HEK293 (cell line): ENCODE measurements around the gene AMOTL1.

Source experiments
- CTCF ChIA-PET: fragments of 350-600 bp; formaldehyde crosslinking; extraction: SDS; loops from one replicate; lab custom pipeline; 2021; ENCODE audit warnings: antibody characterized with exemption; lab: Yijun Ruan, JAX
- POLR2A ChIA-PET: fragments of 300-600 bp; formaldehyde crosslinking; extraction: SDS; loops from one replicate; lab custom pipeline; 2020; ENCODE audit warnings: antibody characterized with exemption, inconsistent platforms; lab: Yijun Ruan, JAX
- H3K27ac ChIP-seq: fragments of 200-500 bp; sonication (Bioruptor generic); 2 replicates; pipeline ENCODE4 v1.5.1; 2014; ENCODE audit warnings: low read depth, low read length, control low read depth, inconsistent platforms; ENCODE audit errors: extremely low read depth
- H3K36me3 ChIP-seq, 2 experiments: fragments of 200-500 bp in 1 of 2; sonication (Bioruptor generic) in 1 of 2; 1 replicate in 1 of 2; 2 replicates in 1 of 2; pipeline ENCODE4 v1.5.1; 2014 to 2017; ENCODE audit warnings: inconsistent platforms in 2 of 2, low read length in 2 of 2; ENCODE audit not compliant: control insufficient read depth in 2 of 2, insufficient read depth in 1 of 2
- H3K4me1 ChIP-seq: fragments of 200-500 bp; sonication (Bioruptor generic); 2 replicates; pipeline ENCODE4 v1.5.1; 2014; ENCODE audit warnings: mild to moderate bottlenecking, low read length, inconsistent platforms; ENCODE audit not compliant: control insufficient read depth, insufficient read depth
- H3K4me3 ChIP-seq: 2 replicates; pipeline ENCODE4 v1.5.1; 2011; ENCODE audit warnings: low read depth, mild to moderate bottlenecking, control low read depth, low read length, moderate library complexity
- H3K9me3 ChIP-seq: fragments of 200-500 bp; sonication (Bioruptor generic); 2 replicates; pipeline ENCODE4 v1.5.1; 2014; ENCODE audit warnings: low read depth, low read length, inconsistent platforms; ENCODE audit not compliant: control insufficient read depth, insufficient read depth
- GFI1B ChIP-seq: fragments of 450-650 bp; formaldehyde crosslinking; IDR thresholded peaks from 2 replicates; pipeline ENCODE4 v1.5.1; 2016; ENCODE audit warnings: missing biosample characterization, missing genetic modification characterization
- KLF1 ChIP-seq: fragments of 450-650 bp; formaldehyde crosslinking; IDR thresholded peaks from 2 replicates; pipeline ENCODE4 v1.5.1; 2016; ENCODE audit warnings: missing biosample characterization, missing genetic modification characterization
- KLF10 ChIP-seq: fragments of 450-650 bp; IDR thresholded peaks from 2 replicates; pipeline ENCODE4 v1.5.1; 2018; ENCODE audit warnings: missing biosample characterization, mild to moderate bottlenecking, missing genetic modification characterization
- OSR2 ChIP-seq: fragments of 450-650 bp; formaldehyde crosslinking; IDR thresholded peaks from 2 replicates; pipeline ENCODE4 v1.5.1; 2016; ENCODE audit warnings: missing biosample characterization, missing genetic modification characterization
- PRDM10 ChIP-seq: fragments of 450-650 bp; formaldehyde crosslinking; IDR thresholded peaks from 2 replicates; pipeline ENCODE4 v1.5.1; 2016; ENCODE audit warnings: missing biosample characterization, missing genetic modification characterization
- TCF7L2 ChIP-seq: IDR thresholded peaks from 2 replicates; pipeline ENCODE4 v1.6.1; 2011; ENCODE audit warnings: low read depth, mild to moderate bottlenecking, inconsistent platforms, low read length, moderate library complexity, borderline replicate concordance
- ZBTB11 ChIP-seq: fragments of 450-650 bp; formaldehyde crosslinking; conservative IDR thresholded peaks from 2 replicates; pipeline ENCODE4 v1.5.1; 2016; ENCODE audit warnings: low read depth, missing biosample characterization, missing genetic modification characterization
- ZBTB21 ChIP-seq: fragments of 450-650 bp; formaldehyde crosslinking; IDR thresholded peaks from 2 replicates; pipeline ENCODE4 v1.5.1; 2017; ENCODE audit warnings: missing biosample characterization, missing genetic modification characterization
- ZBTB7A ChIP-seq: fragments of 450-650 bp; formaldehyde crosslinking; IDR thresholded peaks from 2 replicates; pipeline ENCODE4 v1.5.1; 2016; ENCODE audit warnings: low read depth, missing biosample characterization, missing genetic modification characterization
- ZFHX2 ChIP-seq: fragments of 450-650 bp; formaldehyde crosslinking; conservative IDR thresholded peaks from 2 replicates; pipeline ENCODE4 v1.5.1; 2016; ENCODE audit warnings: missing biosample characterization, missing genetic modification characterization
- ZNF132 ChIP-seq: fragments of 450-650 bp; formaldehyde crosslinking; IDR thresholded peaks from 2 replicates; pipeline ENCODE4 v1.5.1; 2017; ENCODE audit warnings: missing biosample characterization, missing genetic modification characterization, borderline replicate concordance
- ZNF16 ChIP-seq: fragments of 450-650 bp; formaldehyde crosslinking; IDR thresholded peaks from 2 replicates; pipeline ENCODE4 v1.5.1; 2016; ENCODE audit warnings: low read depth, missing biosample characterization, missing genetic modification characterization
- ZNF2 ChIP-seq: fragments of 450-650 bp; formaldehyde crosslinking; IDR thresholded peaks from 2 replicates; pipeline ENCODE4 v1.5.1; 2016; ENCODE audit warnings: missing biosample characterization, missing genetic modification characterization
- ZNF239 ChIP-seq: fragments of 450-650 bp; formaldehyde crosslinking; IDR thresholded peaks from 2 replicates; pipeline ENCODE4 v1.5.1; 2016; ENCODE audit warnings: missing biosample characterization, missing genetic modification characterization
- ZNF292 ChIP-seq: fragments of 450-650 bp; formaldehyde crosslinking; IDR thresholded peaks from 2 replicates; pipeline ENCODE4 v1.5.1; 2016; ENCODE audit warnings: low read depth, missing biosample characterization, missing genetic modification characterization, borderline replicate concordance
- ZNF391 ChIP-seq: fragments of 450-650 bp; formaldehyde crosslinking; IDR thresholded peaks from 2 replicates; pipeline ENCODE4 v1.5.1; 2016; ENCODE audit warnings: low read depth, missing biosample characterization, missing genetic modification characterization, borderline replicate concordance
- ZNF394 ChIP-seq: fragments of 450-650 bp; formaldehyde crosslinking; IDR thresholded peaks from 2 replicates; pipeline ENCODE4 v1.5.1; 2016; ENCODE audit warnings: missing biosample characterization, missing genetic modification characterization, mild to moderate bottlenecking, moderate library complexity, borderline replicate concordance
- ZNF433 ChIP-seq: fragments of 450-650 bp; formaldehyde crosslinking; IDR thresholded peaks from 2 replicates; pipeline ENCODE4 v1.5.1; 2016; ENCODE audit warnings: missing biosample characterization, missing genetic modification characterization, low read depth
- ZNF501 ChIP-seq: fragments of 450-650 bp; formaldehyde crosslinking; IDR thresholded peaks from 2 replicates; pipeline ENCODE4 v1.5.1; 2016; ENCODE audit warnings: missing biosample characterization, missing genetic modification characterization
- ZNF510 ChIP-seq: fragments of 450-650 bp; formaldehyde crosslinking; IDR thresholded peaks from 2 replicates; pipeline ENCODE4 v1.5.1; 2018; ENCODE audit warnings: mild to moderate bottlenecking, missing genetic modification characterization, missing biosample characterization; ENCODE audit not compliant: insufficient replicate concordance
- ZNF513 ChIP-seq: fragments of 450-650 bp; IDR thresholded peaks from 2 replicates; pipeline ENCODE4 v1.5.1; 2018; ENCODE audit warnings: missing biosample characterization, missing genetic modification characterization
- ZNF558 ChIP-seq: fragments of 450-650 bp; formaldehyde crosslinking; IDR thresholded peaks from 2 replicates; pipeline ENCODE4 v1.5.1; 2016; ENCODE audit warnings: missing biosample characterization, missing genetic modification characterization
- ZNF585B ChIP-seq: fragments of 450-650 bp; formaldehyde crosslinking; IDR thresholded peaks from 2 replicates; pipeline ENCODE4 v1.5.1; 2016; ENCODE audit warnings: missing biosample characterization, missing genetic modification characterization
- ZNF600 ChIP-seq: fragments of 450-650 bp; formaldehyde crosslinking; IDR thresholded peaks from 2 replicates; pipeline ENCODE4 v1.5.1; 2016; ENCODE audit warnings: missing biosample characterization, missing genetic modification characterization
- ZNF610 ChIP-seq: fragments of 450-650 bp; formaldehyde crosslinking; IDR thresholded peaks from 2 replicates; pipeline ENCODE4 v1.5.1; 2016; ENCODE audit warnings: missing biosample characterization, missing genetic modification characterization, borderline replicate concordance
- ZNF624 ChIP-seq: fragments of 450-650 bp; formaldehyde crosslinking; IDR thresholded peaks from 2 replicates; pipeline ENCODE4 v1.5.1; 2017; ENCODE audit warnings: missing biosample characterization, missing genetic modification characterization
- ZNF626 ChIP-seq: fragments of 450-650 bp; sonication (Bioruptor Pico); formaldehyde crosslinking; IDR thresholded peaks from 2 replicates; pipeline ENCODE4 v1.5.1; 2018; ENCODE audit warnings: missing biosample characterization, missing genetic modification characterization, inconsistent platforms
- ZNF654 ChIP-seq: fragments of 450-650 bp; formaldehyde crosslinking; IDR thresholded peaks from 2 replicates; pipeline ENCODE4 v1.5.1; 2016; ENCODE audit warnings: low read depth, missing biosample characterization, missing genetic modification characterization
- ZNF664 ChIP-seq: fragments of 450-650 bp; formaldehyde crosslinking; IDR thresholded peaks from 2 replicates; pipeline ENCODE4 v1.5.1; 2016; ENCODE audit warnings: missing biosample characterization, missing genetic modification characterization
- ZNF701 ChIP-seq: fragments of 450-650 bp; formaldehyde crosslinking; IDR thresholded peaks from 2 replicates; pipeline ENCODE4 v1.5.1; 2016; ENCODE audit warnings: missing biosample characterization, missing genetic modification characterization
- ZNF747 ChIP-seq: fragments of 450-650 bp; formaldehyde crosslinking; IDR thresholded peaks from 2 replicates; pipeline ENCODE4 v1.5.1; 2016; ENCODE audit warnings: missing biosample characterization, missing genetic modification characterization
- ZNF791 ChIP-seq: fragments of 450-650 bp; formaldehyde crosslinking; IDR thresholded peaks from 2 replicates; pipeline ENCODE4 v1.5.1; 2016; ENCODE audit warnings: missing biosample characterization, missing genetic modification characterization

The AMOTL1 gene

GRCh38 chr11:94868468-94868867 is 100.3 kb downstream of the AMOTL1 start (continued):
- TF ChIP-seq ZNF510 (tag by site-specific recombination) = no peak
- no peak for TF ChIP-seq ZNF610 (tag by site-specific recombination)
- TF ChIP-seq ZBTB21 (tag by site-specific recombination) = no peak
- no peak for TF ChIP-seq OSR2 (tag by site-specific recombination)
- no peak for TF ChIP-seq ZNF433 (tag by site-specific recombination)
- no peak for TF ChIP-seq ZNF747
- TF ChIP-seq ZNF239 = no peak
- no peak for TF ChIP-seq PRDM10 (tag by site-specific recombination)
- TF ChIP-seq KLF1 (tag by site-specific recombination) = no peak
- TF ChIP-seq ZNF292 (tag by site-specific recombination) = no peak
- no peak for TF ChIP-seq ZNF2

GRCh38 chr11:94869186-94869585 is 101.0 kb downstream of the AMOTL1 start:
- H3K4me1 ChIP-seq = no peaks in the 10 kb centered on the region
- ChIA-PET CTCF (no interaction called here), POLR2A (no interaction called here)

GRCh38 chr11:94870422-94870821 is 102.3 kb downstream of the AMOTL1 start:
- no peak for TF ChIP-seq ZNF391 (tag by site-specific recombination)
- no peak for TF ChIP-seq ZNF501 (tag by site-specific recombination)
- TF ChIP-seq ZNF791 = no peak
- no peak for TF ChIP-seq ZNF585B (tag by site-specific recombination)
- TF ChIP-seq ZNF132 (tag by site-specific recombination) = no peak
- TF ChIP-seq ZNF626 (tag by site-specific recombination) = no peak
- no peak for TF ChIP-seq TCF7L2
- no peak for TF ChIP-seq ZNF394
- no peak for TF ChIP-seq ZNF600 (tag by site-specific recombination)
- TF ChIP-seq ZFHX2 (tag by site-specific recombination) = no peak
- TF ChIP-seq ZNF624 (tag by site-specific recombination) = no peak
- TF ChIP-seq ZNF654 = no peak
- TF ChIP-seq ZNF664 (tag by site-specific recombination) = no peak
- no peak for TF ChIP-seq ZBTB11 (tag by site-specific recombination)
- TF ChIP-seq ZNF513 = no peak
- TF ChIP-seq, all 188 proteins: peak for 0
- peaks cover 0 to 91% of the 10 kb centered on the region in 2 experiments; a peak in 1 of 3 replicates for H3K36me3 ChIP-seq
- no peak overlapping the region for H3K27ac ChIP-seq
- H3K9me3 ChIP-seq = no peaks in the 10 kb centered on the region
- ChIA-PET POLR2A (no interaction called here), CTCF (no interaction called here)
- H3K4me3 ChIP-seq = no peak overlapping the region
- no peaks in the 10 kb centered on the region for H3K4me1 ChIP-seq

More at GRCh38 chr11:94869186-94869585, 101.0 kb downstream of the AMOTL1 start:
- H3K4me3 ChIP-seq = no peak overlapping the region
- TF ChIP-seq ZNF16 (tag by site-specific recombination) = no peak
- no peak for TF ChIP-seq KLF10 (tag by site-specific recombination)
- TF ChIP-seq ZBTB7A (tag by site-specific recombination) = no peak
- TF ChIP-seq GFI1B (tag by site-specific recombination) = no peak
- TF ChIP-seq ZNF558 = no peak
- TF ChIP-seq ZNF701 (tag by site-specific recombination) = no peak
- TF ChIP-seq ZNF132 (tag by site-specific recombination) = no peak
- TF ChIP-seq, all 188 proteins: peak for 0
- Histone ChIP-seq H3K9me3 (no peaks in the 10 kb centered on the region), H3K27ac (no peak overlapping the region), H3K36me3 (peaks cover 0 to 95% of the 10 kb centered on the region in 2 experiments; a peak in 2 of 3 replicates)
